GM12878 (cell line): Measurements from ENCODE around the gene LEKR1. TPM values are rescaled to one million over a fixed set of nuclear protein-coding genes. Genes with fewer than 3 reads are reported as not detected.
A peak's percentile ranks its signal among the peaks of the same experiment; 100 is the strongest.

ENCODE experiments used
- ATAC-seq: fragments of 200-7000 bp; cut with Tn5 transposase; 3 replicates; pipeline ENCODE4 v1.9.1; 2020; ENCODE audit warnings: mild to moderate bottlenecking, moderate library complexity
- BruUV-seq: library from RNA; stranded (reverse); fragments of 400-500 nt; replicated peaks from 2 replicates; lab custom pipeline; 2021; lab: Mats Ljungman, UMichigan
- CTCF ChIA-PET: fragments of 300-600 bp; sonication (Branson Sonifier 250); formaldehyde crosslinking; extraction: SDS; loops from one replicate; lab custom pipeline; 2021; ENCODE audit warnings: inconsistent platforms; lab: Yijun Ruan, JAX
- POLR2A ChIA-PET: fragments of 350-600 bp; formaldehyde crosslinking; extraction: SDS; loops from one replicate; lab custom pipeline; 2021; ENCODE audit warnings: inconsistent platforms; lab: Charles Lee
- RAD21 ChIA-PET: fragments of 300-600 bp; sonication (Branson Sonifier 250); formaldehyde crosslinking; loops from one replicate; lab custom pipeline; 2023; ENCODE audit warnings: antibody characterized with exemption; ENCODE audit not compliant: unreplicated experiment; lab: Charles Lee
- SMC1A ChIA-PET: fragments of 300-600 bp; sonication (Branson Sonifier 250); formaldehyde crosslinking; loops from one replicate; lab custom pipeline; 2023; ENCODE audit not compliant: unreplicated experiment, uncharacterized antibody; lab: Charles Lee
- DNase-seq: peaks from one replicate; pipeline ENCODE4 v3.0.0-alpha.2; 2011; ENCODE audit warnings: low read depth, low spot score
- FAIRE-seq: peaks from 3 replicates; lab custom pipeline; 2011; peaks lifted over from hg19 to GRCh38; lab: Jason Lieb, UNC
- H2AFZ ChIP-seq: 2 replicates; pipeline ENCODE4 v1.6.0; 2011; ENCODE audit warnings: low read depth, low read length, control low read depth; ENCODE audit not compliant: control insufficient read depth
- H3K27ac ChIP-seq: 2 replicates; pipeline ENCODE4 v1.5.1; 2011; ENCODE audit warnings: control low read depth; ENCODE audit not compliant: control insufficient read depth, insufficient read depth
- H3K27me3 ChIP-seq, 2 experiments: replicated peaks in 1 of 2; 2 replicates each; pipeline versions ENCODE4 v1.6.0 to v1.6.1; 2011; ENCODE audit warnings: low read length in 1 of 2; ENCODE audit not compliant: control insufficient read depth in 2 of 2, insufficient read depth in 2 of 2
- H3K36me3 ChIP-seq, 2 experiments: 2 replicates each; pipeline ENCODE4 v1.5.1; 2011; ENCODE audit warnings: low read length in 1 of 2; ENCODE audit not compliant: control insufficient read depth in 2 of 2, insufficient read depth in 2 of 2
- H3K4me1 ChIP-seq: 2 replicates; pipeline ENCODE4 v1.6.1; 2011; ENCODE audit warnings: mild to moderate bottlenecking, low read length, moderate library complexity, mixed read lengths; ENCODE audit not compliant: control insufficient read depth, insufficient read depth
- H3K4me2 ChIP-seq: 2 replicates; pipeline ENCODE4 v1.6.0; 2011; ENCODE audit warnings: control low read depth; ENCODE audit not compliant: control insufficient read depth, insufficient read depth
- H3K4me3 ChIP-seq: fragments of 200-600 bp; sonication (generic); 2 replicates; pipeline ENCODE4 v1.5.1; 2016
- H3K79me2 ChIP-seq: 2 replicates; pipeline ENCODE4 v1.6.0; 2011; ENCODE audit warnings: low read length; ENCODE audit not compliant: control insufficient read depth, insufficient read depth
- H3K9ac ChIP-seq: 2 replicates; pipeline ENCODE4 v1.8.0; 2011; ENCODE audit warnings: low read length, control low read depth, mixed read lengths; ENCODE audit not compliant: control insufficient read depth, insufficient read depth
- H3K9me3 ChIP-seq: replicated peaks from 3 replicates; pipeline ENCODE4 v1.5.1; 2011; ENCODE audit warnings: mild to moderate bottlenecking, low read length; ENCODE audit not compliant: control insufficient read depth, insufficient read depth
- H4K20me1 ChIP-seq: 2 replicates; pipeline ENCODE4 v1.6.0; 2011; ENCODE audit not compliant: control insufficient read depth, insufficient read depth
- EGR1 ChIP-seq, 2 experiments: IDR thresholded peaks; 1 replicate in 1 of 2; 2 replicates in 1 of 2; pipeline ENCODE4 v1.6.1; 2011 to 2012; ENCODE audit warnings: low read depth in 2 of 2, low read length in 2 of 2, borderline replicate concordance in 1 of 2, mild to moderate bottlenecking in 1 of 2, moderate library complexity in 1 of 2
- GATAD2B ChIP-seq: fragments of 450-650 bp; conservative IDR thresholded peaks from 2 replicates; pipeline ENCODE4 v1.6.1; 2017; ENCODE audit warnings: low read depth, mild to moderate bottlenecking, moderate library complexity
- IRF4 ChIP-seq: IDR thresholded peaks from 2 replicates; pipeline ENCODE4 v1.6.1; 2011; ENCODE audit warnings: low read depth, low read length
- KLF5 ChIP-seq: fragments of 450-650 bp; IDR thresholded peaks from 2 replicates; pipeline ENCODE4 v1.6.1; 2014; ENCODE audit warnings: mild to moderate bottlenecking; ENCODE audit not compliant: partially characterized antibody
- MEF2A ChIP-seq: IDR thresholded peaks from 2 replicates; pipeline ENCODE4 v1.6.1; 2011; ENCODE audit warnings: low read depth, mild to moderate bottlenecking, low read length, moderate library complexity; ENCODE audit not compliant: insufficient read depth
- MYB ChIP-seq: fragments of 150-350 bp; IDR thresholded peaks from 2 replicates; pipeline ENCODE4 v1.6.1; 2014; ENCODE audit warnings: mild to moderate bottlenecking, low read depth, low read length, borderline replicate concordance
- RELA ChIP-seq: fragments of 450-650 bp; IDR thresholded peaks from 2 replicates; pipeline ENCODE4 v1.8.0; 2014; ENCODE audit warnings: borderline replicate concordance; ENCODE audit not compliant: partially characterized antibody
- SMAD1 ChIP-seq: fragments of 450-650 bp; IDR thresholded peaks from 2 replicates; pipeline ENCODE4 v1.6.1; 2018; ENCODE audit warnings: mild to moderate bottlenecking, low read depth; ENCODE audit not compliant: partially characterized antibody
- STAT3 ChIP-seq: IDR thresholded peaks from 2 replicates; pipeline ENCODE4 v1.6.1; 2011; ENCODE audit warnings: low read depth, low read length, improper control_type of control experiment
- TCF3 ChIP-seq: IDR thresholded peaks from 2 replicates; pipeline ENCODE4 v1.6.1; 2012; ENCODE audit warnings: low read depth, mild to moderate bottlenecking, low read length, borderline replicate concordance; ENCODE audit not compliant: insufficient read depth
- ZBED1 ChIP-seq: IDR thresholded peaks from 2 replicates; pipeline ENCODE4 v1.6.1; 2016; ENCODE audit warnings: borderline replicate concordance
- ZNF274 ChIP-seq: IDR thresholded peaks from one replicate; pipeline ENCODE4 v1.8.0; 2011; ENCODE audit not compliant: insufficient read length, insufficient read depth
- WGBS: methylation state at CpG from one replicate; pipeline ENCODE4 v1.1.6; 2016; ENCODE audit warnings: low lambda C conversion rate; ENCODE audit not compliant: insufficient replicate concordance, insufficient coverage; ENCODE audit errors: missing lambda C conversion rate; 5-methylcytosine and 5-hydroxymethylcytosine counted together
- in situ Hi-C: fragments of 300-500 bp; cut with MboI; formaldehyde crosslinking; loops from 9 replicates; pipeline ENCODE4 v1.14.3; 2018; ENCODE audit warnings: mixed read lengths
- intact Hi-C: fragments of 100-400 bp; cut with micrococcal nuclease; formaldehyde crosslinking; loops from one replicate; pipeline ENCODE4 v1.14.2; 2022; ENCODE audit not compliant: unreplicated experiment
- polyA plus RNA-seq, 11 experiments: library from polyadenylated mRNA; depleted of rRNA in 4 of 11; unstranded in 6 of 11; stranded (reverse) in 5 of 11; fragments of >200 nt; fragmentation: Nextera tagmentation in 4 of 11; fragmentation: Illumina TruSeq in 1 of 11; extraction: Ambion mirVana in 4 of 11; extraction: Trizol in 1 of 11; gene quantifications; 1 replicate in 1 of 11; 2 replicates in 10 of 11; pipeline versions ENCODE4 v1.2.1 to v1.2.3, GENCODE V29; 2011 to 2016; ENCODE audit warnings: inconsistent platforms in 2 of 11, missing spikeins in 2 of 11, low read depth in 1 of 11
- total RNA-seq, 4 experiments: library from RNA; depleted of rRNA in 3 of 4; stranded (reverse); fragments of >200 nt in 3 of 4; fragmentation: Illumina TruSeq in 1 of 4; extraction: Trizol in 1 of 4; gene quantifications; 2 replicates each; pipeline versions ENCODE4 v1.2.1 to v1.2.3, GENCODE V29; 2013 to 2021
- TF ChIP-seq, protein P1 (sequence below): IDR thresholded peaks from 2 replicates; pipeline ENCODE4 v1.6.1; 2011; ENCODE audit warnings: low read depth, mild to moderate bottlenecking, low read length, moderate library complexity, borderline replicate concordance; ENCODE audit errors: extremely low read depth
- TF ChIP-seq, protein P2 (sequence below): IDR thresholded peaks from 2 replicates; pipeline ENCODE4 v1.6.1; 2011; ENCODE audit warnings: low read depth, low read length, improper control_type of control experiment, borderline replicate concordance
- TF ChIP-seq, protein P3 (sequence below): fragments of 450-650 bp; IDR thresholded peaks from 2 replicates; pipeline ENCODE4 v1.6.1; 2017; ENCODE audit warnings: low read depth, mild to moderate bottlenecking, moderate library complexity

LEKR1 gene
- total and polyA plus RNA-seq, 10 of the 15 experiments (the other 5 are each of a cell fraction or from before 2014, with no cell fraction given) = 0.48 to 3.2 (median 1.3) TPM

DNA sequence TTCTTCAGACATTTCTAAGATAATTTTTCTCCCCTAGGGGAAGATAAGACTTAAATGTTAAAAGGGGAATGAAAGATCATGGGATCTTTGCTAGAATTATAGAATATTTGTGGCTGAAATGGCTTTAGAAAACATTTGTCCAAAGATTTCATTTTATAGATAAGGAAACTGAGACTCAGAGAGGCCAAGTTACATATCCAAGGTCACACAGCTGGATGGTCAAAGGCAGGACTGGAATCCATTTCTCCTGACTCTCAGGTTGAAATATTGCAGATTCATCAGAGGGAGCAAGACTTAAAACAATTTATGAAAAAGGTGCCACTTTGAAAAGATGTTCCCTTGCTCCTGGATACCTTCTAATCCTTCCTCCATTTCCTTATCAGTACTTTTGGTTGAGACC is 19.5 kb upstream of the LEKR1 start:
- Histone ChIP-seq H3K79me2 (peaks cover 10% of the 10 kb centered on the region), H3K36me3 (no peaks in the 10 kb centered on the region; a peak in 2 of 4 replicates), H3K9me3 (peaks cover 4% of the 10 kb centered on the region), H3K4me3 (no peak overlapping the region), H3K4me2 (no peak overlapping the region), H3K4me1 (no peaks in the 10 kb centered on the region; the same call in 1 of the 2 replicates), H2AFZ (no peak overlapping the region), H4K20me1 (no peaks in the 10 kb centered on the region), H3K27me3 (no peaks in the 10 kb centered on the region), H3K9ac (no peak overlapping the region), H3K27ac (no peak overlapping the region)
- no peak for TF ChIP-seq GATAD2B
- TF ChIP-seq MYB = no peak
- TF ChIP-seq RELA = no peak
- no peak for TF ChIP-seq ZNF274
- ChIA-PET CTCF (interaction anchor here (0.8 to 1.0 kb wide), 2 partner anchors 12 to 58 kb away, joined by 3 read pairs; no protein-coding TSS in a partner anchor), SMC1A (interaction anchor here (1.0 to 2.1 kb wide), 3 partner anchors 11 to 256 kb away, joined by 3 to 4 read pairs (median 3); no protein-coding TSS in a partner anchor), POLR2A (no interaction called here), RAD21 (interaction anchor here (0.7 kb wide), 1 partner anchor 282 kb away, joined by 3 read pairs; no protein-coding TSS in a partner anchor)
- ATAC-seq (no peak), FAIRE-seq (peak; percentile 66), DNase-seq (no peak)
- BruUV-seq = no TSS peak
- intact Hi-C loops = no loop called here
- in situ Hi-C loops = no loop called here

DNA sequence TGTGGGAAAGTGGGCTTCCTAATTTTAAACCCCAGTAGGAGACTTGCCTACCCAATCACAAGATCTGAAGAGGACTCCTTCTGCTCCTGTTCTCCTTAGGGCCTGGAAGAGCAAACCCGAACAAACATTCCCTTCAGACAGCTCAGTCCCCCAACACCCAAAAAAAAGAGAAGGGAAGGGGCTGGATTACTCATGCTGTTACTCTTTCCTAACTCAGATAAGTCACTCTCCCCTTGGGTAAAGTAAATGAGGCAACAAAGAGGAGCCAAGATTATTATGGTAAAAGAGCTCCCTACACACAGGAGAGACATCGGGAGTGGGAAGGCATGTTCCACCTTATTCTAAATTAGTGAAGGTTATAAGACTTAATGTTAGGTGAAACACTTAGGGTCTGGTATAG is 18.1 kb upstream of the LEKR1 start:
- POLR2A ChIA-PET = no interaction called here
- Histone ChIP-seq H3K4me1 (no peaks in the 10 kb centered on the region; the same call in 1 of the 2 replicates), H3K9me3 (peaks cover 4% of the 10 kb centered on the region), H3K27ac (no peak overlapping the region), H3K27me3 (no peaks in the 10 kb centered on the region), H4K20me1 (no peaks in the 10 kb centered on the region), H3K9ac (no peak overlapping the region), H3K36me3 (no peaks in the 10 kb centered on the region; a peak in 2 of 4 replicates), H3K79me2 (peaks cover 20% of the 10 kb centered on the region), H3K4me3 (no peak overlapping the region), H3K4me2 (no peak overlapping the region), H2AFZ (no peak overlapping the region)
- CTCF ChIA-PET = no interaction called here
- FAIRE-seq (no peak), ATAC-seq (no peak), DNase-seq (no peak)
- SMC1A ChIA-PET = interaction anchor here (0.9 to 2.1 kb wide), 3 partner anchors 17 to 179 kb away, joined by 3 to 4 read pairs (median 3); no protein-coding TSS in a partner anchor
- 96% methylated on average over 2 of the region's 2 CpGs for WGBS
- in situ Hi-C loops (no loop called here), intact Hi-C loops (no loop called here)
- BruUV-seq = no TSS peak
- RAD21 ChIA-PET = no interaction called here
- TF ChIP-seq SMAD1 = no peak
- TF ChIP-seq EGR1 (IDR thresholded peaks at IDR 0.05; ENCODE audit: borderline replicate concordance in 1 of 2, low read depth in 2 of 2, low read length in 2 of 2) = no peak
- TF ChIP-seq TCF3 = no peak
- TF ChIP-seq, protein P1, sequence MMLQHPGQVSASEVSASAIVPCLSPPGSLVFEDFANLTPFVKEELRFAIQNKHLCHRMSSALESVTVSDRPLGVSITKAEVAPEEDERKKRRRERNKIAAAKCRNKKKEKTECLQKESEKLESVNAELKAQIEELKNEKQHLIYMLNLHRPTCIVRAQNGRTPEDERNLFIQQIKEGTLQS = no peak
- no peak for TF ChIP-seq STAT3
- TF ChIP-seq, protein P2, sequence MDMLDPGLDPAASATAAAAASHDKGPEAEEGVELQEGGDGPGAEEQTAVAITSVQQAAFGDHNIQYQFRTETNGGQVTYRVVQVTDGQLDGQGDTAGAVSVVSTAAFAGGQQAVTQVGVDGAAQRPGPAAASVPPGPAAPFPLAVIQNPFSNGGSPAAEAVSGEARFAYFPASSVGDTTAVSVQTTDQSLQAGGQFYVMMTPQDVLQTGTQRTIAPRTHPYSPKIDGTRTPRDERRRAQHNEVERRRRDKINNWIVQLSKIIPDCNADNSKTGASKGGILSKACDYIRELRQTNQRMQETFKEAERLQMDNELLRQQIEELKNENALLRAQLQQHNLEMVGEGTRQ = no peak
- TF ChIP-seq KLF5 = no peak
- no peak for TF ChIP-seq ZBED1
- TF ChIP-seq IRF4 = no peak
- TF ChIP-seq, protein P3, sequence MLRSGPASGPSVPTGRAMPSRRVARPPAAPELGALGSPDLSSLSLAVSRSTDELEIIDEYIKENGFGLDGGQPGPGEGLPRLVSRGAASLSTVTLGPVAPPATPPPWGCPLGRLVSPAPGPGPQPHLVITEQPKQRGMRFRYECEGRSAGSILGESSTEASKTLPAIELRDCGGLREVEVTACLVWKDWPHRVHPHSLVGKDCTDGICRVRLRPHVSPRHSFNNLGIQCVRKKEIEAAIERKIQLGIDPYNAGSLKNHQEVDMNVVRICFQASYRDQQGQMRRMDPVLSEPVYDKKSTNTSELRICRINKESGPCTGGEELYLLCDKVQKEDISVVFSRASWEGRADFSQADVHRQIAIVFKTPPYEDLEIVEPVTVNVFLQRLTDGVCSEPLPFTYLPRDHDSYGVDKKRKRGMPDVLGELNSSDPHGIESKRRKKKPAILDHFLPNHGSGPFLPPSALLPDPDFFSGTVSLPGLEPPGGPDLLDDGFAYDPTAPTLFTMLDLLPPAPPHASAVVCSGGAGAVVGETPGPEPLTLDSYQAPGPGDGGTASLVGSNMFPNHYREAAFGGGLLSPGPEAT = no peak
- no peak for TF ChIP-seq MYB
- no peak for TF ChIP-seq MEF2A
